PC-9 (cell line): Measurements from ENCODE around the gene KLF7.

Experiments used
- CTCF ChIP-seq: fragments of 200-600 bp; sonication (generic); conservative IDR thresholded peaks from 2 replicates; pipeline ENCODE4 v1.6.1; 2017; ENCODE audit warnings: mixed run types, antibody characterized with exemption, mild to moderate bottlenecking, moderate library complexity
- EZH2 ChIP-seq: fragments of 200-600 bp; sonication (generic); IDR thresholded peaks from 2 replicates; pipeline ENCODE4 v1.8.0; 2017; ENCODE audit warnings: antibody characterized with exemption, low read depth

DNA sequence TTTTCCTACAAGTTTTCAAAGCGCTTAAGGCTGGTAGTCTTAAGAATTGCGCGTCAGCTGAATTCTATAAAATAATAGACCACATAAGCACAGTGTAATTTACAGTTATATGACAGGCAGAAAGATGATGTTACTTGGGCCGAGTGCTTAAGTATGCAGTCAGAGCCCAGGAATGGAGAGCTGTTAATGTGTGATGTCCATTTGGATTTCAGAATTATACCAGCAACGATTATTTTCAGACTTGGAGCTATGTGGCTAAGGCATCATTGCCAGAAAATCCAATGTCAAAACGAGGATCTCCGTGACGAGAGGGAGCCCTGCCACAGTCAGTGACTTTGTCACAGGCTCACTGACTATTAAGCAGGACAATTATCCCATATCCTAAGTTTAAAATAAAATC, 3.4 kb downstream of the KLF7 start:
- TF ChIP-seq EZH2 (no peak), CTCF (no peak)
